ENCODE results near the gene LBH.

The LBH gene

DNA sequence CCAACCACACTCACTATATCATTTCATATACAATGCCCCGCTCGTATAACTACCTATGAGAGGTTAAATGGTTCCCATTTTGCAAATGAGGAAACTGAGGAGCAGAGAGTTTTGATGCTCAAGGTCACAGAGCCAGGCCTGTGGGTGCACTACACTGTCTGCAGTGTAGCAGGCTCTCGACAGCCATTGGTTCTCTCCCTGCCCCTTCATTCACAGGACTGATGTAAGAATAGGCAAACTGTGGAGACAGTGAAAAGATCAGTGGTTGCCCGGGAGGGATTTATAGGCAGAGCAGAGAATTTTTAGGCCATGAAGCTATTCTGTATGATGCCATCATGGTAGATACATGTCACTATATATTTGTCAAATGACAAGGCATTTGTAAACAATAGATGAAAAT lies 39.0 kb upstream of the LBH start:
- no peak for TF ChIP-seq ZFX (IDR thresholded peaks at IDR 0.05)
- TF ChIP-seq, protein P1, sequence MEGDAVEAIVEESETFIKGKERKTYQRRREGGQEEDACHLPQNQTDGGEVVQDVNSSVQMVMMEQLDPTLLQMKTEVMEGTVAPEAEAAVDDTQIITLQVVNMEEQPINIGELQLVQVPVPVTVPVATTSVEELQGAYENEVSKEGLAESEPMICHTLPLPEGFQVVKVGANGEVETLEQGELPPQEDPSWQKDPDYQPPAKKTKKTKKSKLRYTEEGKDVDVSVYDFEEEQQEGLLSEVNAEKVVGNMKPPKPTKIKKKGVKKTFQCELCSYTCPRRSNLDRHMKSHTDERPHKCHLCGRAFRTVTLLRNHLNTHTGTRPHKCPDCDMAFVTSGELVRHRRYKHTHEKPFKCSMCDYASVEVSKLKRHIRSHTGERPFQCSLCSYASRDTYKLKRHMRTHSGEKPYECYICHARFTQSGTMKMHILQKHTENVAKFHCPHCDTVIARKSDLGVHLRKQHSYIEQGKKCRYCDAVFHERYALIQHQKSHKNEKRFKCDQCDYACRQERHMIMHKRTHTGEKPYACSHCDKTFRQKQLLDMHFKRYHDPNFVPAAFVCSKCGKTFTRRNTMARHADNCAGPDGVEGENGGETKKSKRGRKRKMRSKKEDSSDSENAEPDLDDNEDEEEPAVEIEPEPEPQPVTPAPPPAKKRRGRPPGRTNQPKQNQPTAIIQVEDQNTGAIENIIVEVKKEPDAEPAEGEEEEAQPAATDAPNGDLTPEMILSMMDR (conservative IDR thresholded peaks at IDR 0.05) = no peak
- H3K27ac ChIP-seq = no peak overlapping the region

DNA sequence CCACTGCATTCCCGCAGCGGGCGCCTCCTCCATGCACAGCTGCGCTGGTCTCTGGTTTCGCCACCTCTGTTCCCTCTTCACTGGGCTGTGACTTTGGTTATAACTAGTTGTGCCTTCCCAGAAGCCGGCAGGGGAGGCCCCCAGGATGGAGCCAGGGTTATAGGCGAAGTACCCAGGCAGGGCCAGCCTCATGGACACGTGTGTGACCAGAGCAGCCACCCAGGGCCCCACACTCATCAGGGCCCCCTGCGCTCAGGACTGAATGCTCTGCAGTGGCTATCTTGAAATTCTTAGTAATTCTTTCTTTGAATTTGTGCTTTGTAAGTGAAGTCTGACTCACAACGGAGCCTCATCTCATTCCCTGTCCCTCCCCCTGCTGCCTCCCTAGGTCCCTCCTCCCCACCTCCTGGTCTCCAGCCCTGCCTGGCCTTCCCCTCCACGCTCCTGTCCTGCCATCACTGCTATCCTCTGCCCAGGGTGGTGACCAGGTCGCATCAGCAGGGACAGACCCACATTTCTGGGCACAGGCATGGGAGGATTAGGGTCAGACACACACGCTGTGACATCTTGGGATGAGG lies 38.1 kb upstream of the LBH start:
- TF ChIP-seq, protein P1 (conservative IDR thresholded peaks at IDR 0.05) = no peak
- no peak for TF ChIP-seq ZFX (IDR thresholded peaks at IDR 0.05)
- H3K27ac ChIP-seq = no peak overlapping the region

DNA sequence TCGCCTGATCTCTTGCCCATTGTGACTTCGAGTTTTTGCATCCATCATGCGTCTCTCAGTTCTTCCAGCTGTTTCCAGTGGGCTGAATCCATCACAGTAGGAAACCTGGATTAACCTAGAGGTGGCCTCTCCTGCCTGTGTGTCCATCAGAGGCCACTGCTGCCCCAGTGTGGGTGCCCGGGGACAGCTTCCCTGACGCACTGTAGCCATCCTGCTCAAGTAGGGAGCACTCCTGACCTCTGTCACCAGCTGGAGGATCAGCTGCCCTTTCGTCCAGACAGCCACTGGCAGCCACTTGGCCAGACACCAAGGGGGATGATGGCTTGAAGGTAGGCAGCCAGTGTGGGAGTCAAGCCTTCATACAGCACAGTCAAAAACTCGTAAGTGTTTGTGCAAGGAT lies 36.9 kb upstream of the LBH start:
- no peak for TF ChIP-seq ZFX (IDR thresholded peaks at IDR 0.05)
- TF ChIP-seq, protein P1 (conservative IDR thresholded peaks at IDR 0.05) = no peak
- H3K27ac ChIP-seq = no peak overlapping the region

DNA sequence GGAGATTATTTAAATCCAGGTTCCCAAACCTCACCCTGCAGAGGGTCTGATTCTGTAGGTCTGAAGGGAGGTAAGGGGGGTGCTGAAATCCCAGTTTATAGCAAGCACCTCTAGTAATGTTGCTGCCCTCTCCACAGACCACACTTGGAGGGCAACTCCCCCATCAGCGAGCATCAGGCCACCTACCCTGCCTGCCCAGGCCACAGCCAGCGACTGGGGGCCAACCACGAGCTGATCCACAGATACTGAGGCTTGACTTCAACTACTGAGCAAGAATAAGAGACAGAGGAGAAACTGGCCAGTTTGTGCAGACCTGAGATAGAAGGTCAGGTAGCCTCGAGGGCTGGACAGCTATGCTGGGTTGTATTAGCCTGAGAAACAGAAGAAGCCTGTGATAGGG lies 36.3 kb upstream of the LBH start:
- TF ChIP-seq, protein P1 (conservative IDR thresholded peaks at IDR 0.05) = no peak
- no peak for TF ChIP-seq ZFX (IDR thresholded peaks at IDR 0.05)
- no peak overlapping the region for H3K27ac ChIP-seq

DNA sequence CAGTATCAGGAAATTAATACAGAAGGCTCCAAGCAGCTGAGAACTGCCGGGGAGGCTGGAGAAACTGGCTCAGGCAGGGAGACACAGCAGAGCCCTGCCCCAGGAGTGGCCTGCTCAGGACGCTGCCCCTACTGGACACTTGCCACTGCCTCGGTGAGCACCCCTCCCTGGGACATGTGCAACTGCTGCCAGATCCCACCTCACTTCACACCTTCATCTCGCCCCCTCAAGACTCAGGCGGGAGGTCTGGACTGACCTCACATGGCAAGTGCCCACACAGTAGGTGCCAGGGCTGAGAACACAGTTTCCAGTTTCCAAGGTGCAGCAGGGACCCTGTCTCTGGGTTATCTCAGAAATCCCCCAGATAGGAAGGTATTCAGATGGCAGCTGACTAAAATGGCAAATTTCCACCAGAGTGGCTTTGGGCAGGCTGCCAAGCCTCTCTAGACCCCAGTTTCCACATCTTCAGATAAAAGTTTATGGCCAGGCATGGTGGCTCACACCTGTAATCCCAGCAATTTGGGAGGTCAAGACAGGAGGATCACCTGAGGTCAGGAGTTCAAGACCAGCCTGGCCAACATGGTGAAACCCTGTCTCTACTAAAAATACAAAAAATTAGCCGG lies 33.7 kb upstream of the LBH start:
- TF ChIP-seq, protein P1 (conservative IDR thresholded peaks at IDR 0.05) = no peak
- no peak for TF ChIP-seq ZFX (IDR thresholded peaks at IDR 0.05)
- H3K27ac ChIP-seq = no peak overlapping the region

DNA sequence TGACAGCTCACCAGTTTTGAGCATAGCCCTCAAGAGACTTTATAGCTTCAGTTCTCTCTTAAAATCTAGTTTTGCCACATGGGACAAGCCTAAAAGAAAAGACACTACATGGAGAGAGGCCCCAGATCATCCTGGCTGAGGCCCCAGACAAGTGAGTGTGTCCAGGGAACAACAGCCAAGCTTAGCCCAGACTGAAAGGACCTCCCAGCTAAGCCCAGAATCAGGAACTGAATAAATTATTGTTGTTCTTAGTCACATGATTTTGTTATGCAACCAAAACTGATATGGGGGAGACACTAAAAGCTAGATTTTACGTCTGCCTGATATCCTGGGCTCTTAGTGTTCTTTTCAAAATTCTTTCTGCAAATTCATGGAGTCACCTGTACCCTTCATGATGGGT lies 29.3 kb upstream of the LBH start:
- no peak for TF ChIP-seq ZFX (IDR thresholded peaks at IDR 0.05)
- TF ChIP-seq, protein P1 (conservative IDR thresholded peaks at IDR 0.05) = no peak
- no peak overlapping the region for H3K27ac ChIP-seq

DNA sequence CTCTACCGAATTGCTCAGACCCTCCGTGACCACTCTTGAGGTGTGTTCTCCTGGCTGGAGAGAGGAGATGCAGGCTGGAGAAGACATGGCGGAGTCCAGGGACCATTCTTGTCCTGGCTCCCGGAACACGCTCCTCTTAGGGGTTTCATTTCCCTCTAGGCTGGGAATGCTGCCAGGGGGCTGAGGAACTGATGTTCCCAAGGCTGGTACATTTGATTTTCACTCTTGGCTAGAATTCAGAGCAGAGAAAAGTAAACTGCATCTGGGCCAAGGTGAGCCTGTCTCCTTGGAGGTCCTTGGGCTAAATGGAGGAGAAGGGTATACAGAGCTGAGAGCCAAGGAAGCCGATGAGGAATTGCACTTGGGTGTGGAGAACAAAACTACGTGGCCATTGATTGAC lies 28.2 kb upstream of the LBH start:
- TF ChIP-seq, protein P1 (conservative IDR thresholded peaks at IDR 0.05) = no peak
- TF ChIP-seq ZFX (IDR thresholded peaks at IDR 0.05) = no peak
- H3K27ac ChIP-seq = no peak overlapping the region

All from C4-2B (cell line).